WERI-Rb-1 (cell line): Measurements from ENCODE around the gene ADGRD1.

Experiments used
- DNase-seq: peaks from one replicate; pipeline ENCODE4 v3.0.0-alpha.2; 2020
- H3K27ac ChIP-seq: fragments of 250-450 bp; sonication (Bioruptor Pico); 2 replicates; pipeline ENCODE4 v1.5.1; 2020; ENCODE audit warnings: mild to moderate bottlenecking, moderate library complexity
- H3K27me3 ChIP-seq: fragments of 250-450 bp; sonication (Bioruptor Pico); 2 replicates; pipeline ENCODE4 v1.5.1; 2021; ENCODE audit warnings: mild to moderate bottlenecking, low read depth, moderate library complexity; ENCODE audit not compliant: insufficient read depth, severe bottlenecking
- H3K36me3 ChIP-seq: fragments of 250-450 bp; sonication (Bioruptor Pico); 2 replicates; pipeline ENCODE4 v1.5.1; 2020; ENCODE audit warnings: mild to moderate bottlenecking, moderate library complexity
- H3K4me3 ChIP-seq: 2 replicates; pipeline ENCODE4 v1.5.1; 2011; ENCODE audit warnings: low read depth, mild to moderate bottlenecking, control low read depth, low read length
- H3K9me3 ChIP-seq: fragments of 250-450 bp; sonication (Bioruptor Pico); 2 replicates; pipeline ENCODE4 v1.5.1; 2021; ENCODE audit warnings: mild to moderate bottlenecking, moderate library complexity; ENCODE audit not compliant: severe bottlenecking
- CTCF ChIP-seq: IDR thresholded peaks from 2 replicates; pipeline ENCODE4 v1.5.1; 2011; ENCODE audit warnings: low read depth, mild to moderate bottlenecking, control low read depth, inconsistent platforms, low read length

ADGRD1 gene

GRCh38 chr12:131085816-131086591 lies 132.3 kb downstream of the ADGRD1 start:
- peak; percentile 6 for DNase-seq
- no peaks in the 10 kb centered on the region for H3K36me3 ChIP-seq
- H3K4me3 ChIP-seq, result no peak overlapping the region
- no peak overlapping the region for H3K27ac ChIP-seq
- TF ChIP-seq CTCF, result no peak
- no peaks in the 10 kb centered on the region for H3K9me3 ChIP-seq
- no peaks in the 10 kb centered on the region for H3K27me3 ChIP-seq

- Histone ChIP-seq H3K27ac (no peak overlapping the region), H3K4me3 (no peak overlapping the region), H3K36me3 (no peaks in the 10 kb centered on the region), H3K27me3 (no peaks in the 10 kb centered on the region), H3K9me3 (no peaks in the 10 kb centered on the region)
- no peak for TF ChIP-seq CTCF
- DNase-seq, result peak; percentile 4
Observed at GRCh38 chr12:131087302-131087818, 133.7 kb downstream of the ADGRD1 start.

GRCh38 chr12:131087991-131088700 lies 134.4 kb downstream of the ADGRD1 start:
- Histone ChIP-seq H3K27ac (no peak overlapping the region), H3K9me3 (no peaks in the 10 kb centered on the region), H3K27me3 (no peaks in the 10 kb centered on the region), H3K4me3 (no peak overlapping the region), H3K36me3 (no peaks in the 10 kb centered on the region)
- peak; percentile 3 for DNase-seq
- TF ChIP-seq CTCF, result no peak

- Histone ChIP-seq H3K27ac (no peak overlapping the region), H3K36me3 (no peaks in the 10 kb centered on the region), H3K9me3 (no peaks in the 10 kb centered on the region), H3K4me3 (no peak overlapping the region), H3K27me3 (no peaks in the 10 kb centered on the region)
- TF ChIP-seq CTCF, result no peak
- peak; percentile 1 for DNase-seq
Observed at GRCh38 chr12:131088701-131089530, 135.2 kb downstream of the ADGRD1 start.

- H3K4me3 ChIP-seq, result no peak overlapping the region
- no peaks in the 10 kb centered on the region for H3K36me3 ChIP-seq
- H3K9me3 ChIP-seq, result no peaks in the 10 kb centered on the region
- H3K27ac ChIP-seq, result no peak overlapping the region
- no peak for TF ChIP-seq CTCF
- no peak for DNase-seq
- H3K27me3 ChIP-seq, result no peaks in the 10 kb centered on the region
Observed at GRCh38 chr12:131089531-131090273, 136.0 kb downstream of the ADGRD1 start.
